ENCODE data around the gene PDE4A.
"Not testable (repeated sequence)": the region's sequence is repeated elsewhere in the genome, so short reads cannot be mapped to it uniquely, and the experiment has no call there.

Gene PDE4A

DNA sequence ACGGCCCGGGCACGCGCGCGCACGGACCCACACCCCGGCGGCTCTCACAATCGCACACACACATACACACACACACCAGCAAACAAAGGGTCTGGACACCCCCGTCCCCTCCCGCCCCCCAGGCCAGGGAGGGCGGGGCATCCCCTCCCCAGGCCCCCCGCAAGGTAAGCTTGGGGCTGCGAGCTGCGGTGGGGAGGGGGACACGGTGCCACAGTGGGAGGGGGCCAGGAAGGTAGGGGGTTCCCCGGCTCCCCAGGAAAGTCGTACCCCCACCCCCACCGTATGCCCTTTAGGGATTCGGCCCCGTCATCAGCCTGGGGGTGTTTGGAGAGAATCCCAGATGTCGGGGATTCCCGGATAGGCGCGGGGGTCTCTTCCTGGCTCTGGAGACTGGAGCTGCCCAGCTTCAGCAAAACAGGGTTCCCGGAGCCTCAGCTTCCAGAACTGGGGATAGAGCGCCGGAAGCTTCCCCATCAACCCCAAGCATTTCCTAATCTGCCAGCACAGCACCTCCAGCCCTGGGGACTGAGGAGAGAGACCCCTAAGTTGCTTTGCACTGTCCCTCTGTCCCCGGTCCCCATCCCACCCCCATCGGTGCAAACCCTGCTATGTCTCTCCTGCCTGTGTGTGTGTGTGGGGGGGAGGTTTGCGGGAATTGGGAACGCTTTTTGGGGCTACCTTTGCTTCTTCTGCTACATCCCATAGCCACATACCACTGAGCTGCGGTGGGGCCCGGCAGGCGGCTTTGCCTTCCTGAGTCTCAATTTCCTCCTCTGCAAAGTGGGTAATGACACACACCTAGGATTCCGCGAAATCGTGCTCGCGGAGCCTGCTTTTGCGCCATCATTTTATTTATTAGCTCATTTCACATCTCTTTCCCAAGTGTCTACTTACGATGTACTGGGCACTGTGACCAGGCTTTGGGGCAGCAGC is 15.2 kb upstream of the PDE4A start:
- H3K9me3 ChIP-seq (ENCODE audit: insufficient read depth, low read depth, low read length), result no peaks in the 10 kb centered on the region
- H3K4me1 ChIP-seq (ENCODE audit: insufficient read depth, low read length), result peaks cover 4% of the 10 kb centered on the region; the same call in 1 of the 2 replicates
- H3K27ac ChIP-seq (ENCODE audit: low read length), result no peak overlapping the region
- H3K9ac ChIP-seq (ENCODE audit: low read depth, low read length), result peak overlapping the region; percentile 56; the same call in 1 of the 2 replicates
- peaks cover 51% of the 10 kb centered on the region for H3K27me3 ChIP-seq (ENCODE audit: insufficient read depth, low read length)
- peaks cover 8% of the 10 kb centered on the region for H3K36me3 ChIP-seq (ENCODE audit: insufficient read depth, low read depth, low read length)
- peak overlapping the region; percentile 97 for H3K4me3 ChIP-seq (ENCODE audit: low read length)

DNA sequence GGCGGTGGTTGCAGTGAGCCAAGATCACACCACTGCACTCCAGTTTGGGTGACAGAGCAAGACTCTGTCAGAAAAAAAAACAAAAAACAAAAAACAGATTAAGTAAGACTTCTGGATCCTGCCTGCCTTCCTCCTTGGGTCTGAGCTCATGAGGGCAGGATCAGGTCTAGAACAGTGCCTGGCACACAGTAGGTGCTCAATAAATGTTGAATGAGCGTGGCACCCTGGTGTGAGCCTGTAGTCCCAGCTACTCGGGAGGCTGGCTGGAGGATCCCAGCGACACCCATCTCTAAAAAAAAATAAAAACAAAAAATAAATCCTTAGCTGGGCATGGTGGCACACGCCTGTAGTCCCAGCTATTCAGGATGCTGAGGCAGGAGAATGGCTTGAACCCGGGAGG is 14.1 kb upstream of the PDE4A start:
- H3K4me3 ChIP-seq (ENCODE audit: low read length), result no peak overlapping the region
- H3K27ac ChIP-seq (ENCODE audit: low read length), result no peak overlapping the region
- peaks cover 51% of the 10 kb centered on the region for H3K27me3 ChIP-seq (ENCODE audit: insufficient read depth, low read length)
- H3K9ac ChIP-seq (ENCODE audit: low read depth, low read length), result no peak overlapping the region
- peaks cover 4% of the 10 kb centered on the region; the same call in 1 of the 2 replicates for H3K4me1 ChIP-seq (ENCODE audit: insufficient read depth, low read length)
- H3K9me3 ChIP-seq (ENCODE audit: insufficient read depth, low read depth, low read length), result no peaks in the 10 kb centered on the region
- H3K36me3 ChIP-seq (ENCODE audit: insufficient read depth, low read depth, low read length), result no peaks in the 10 kb centered on the region

DNA sequence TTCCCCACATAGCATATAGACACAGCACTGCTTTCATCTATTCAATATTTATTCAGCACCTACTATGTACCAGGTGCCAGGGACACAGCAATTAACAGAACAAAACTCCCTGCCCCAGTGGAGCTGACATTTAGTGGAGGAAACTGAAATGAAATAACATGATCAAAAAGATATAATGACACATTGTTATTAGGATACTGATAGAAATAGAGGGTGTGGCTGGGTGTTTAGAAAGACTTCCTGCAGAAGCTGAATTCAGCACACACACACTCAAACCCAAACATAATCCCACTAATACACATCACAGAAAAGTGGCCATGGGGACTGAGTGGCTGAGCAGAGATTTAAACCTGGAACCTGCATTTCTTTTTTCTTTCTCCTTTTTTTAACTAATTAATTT is 13.2 kb upstream of the PDE4A start:
- Histone ChIP-seq H3K27me3 (ENCODE audit: insufficient read depth, low read length) (peaks cover 51% of the 10 kb centered on the region), H3K4me1 (ENCODE audit: insufficient read depth, low read length) (peaks cover 4% of the 10 kb centered on the region; the same call in 1 of the 2 replicates), H3K4me3 (ENCODE audit: low read length) (no peak overlapping the region), H3K9me3 (ENCODE audit: insufficient read depth, low read depth, low read length) (no peaks in the 10 kb centered on the region), H3K36me3 (ENCODE audit: insufficient read depth, low read depth, low read length) (no peaks in the 10 kb centered on the region), H3K27ac (ENCODE audit: low read length) (no peak overlapping the region), H3K9ac (ENCODE audit: low read depth, low read length) (no peak overlapping the region)

DNA sequence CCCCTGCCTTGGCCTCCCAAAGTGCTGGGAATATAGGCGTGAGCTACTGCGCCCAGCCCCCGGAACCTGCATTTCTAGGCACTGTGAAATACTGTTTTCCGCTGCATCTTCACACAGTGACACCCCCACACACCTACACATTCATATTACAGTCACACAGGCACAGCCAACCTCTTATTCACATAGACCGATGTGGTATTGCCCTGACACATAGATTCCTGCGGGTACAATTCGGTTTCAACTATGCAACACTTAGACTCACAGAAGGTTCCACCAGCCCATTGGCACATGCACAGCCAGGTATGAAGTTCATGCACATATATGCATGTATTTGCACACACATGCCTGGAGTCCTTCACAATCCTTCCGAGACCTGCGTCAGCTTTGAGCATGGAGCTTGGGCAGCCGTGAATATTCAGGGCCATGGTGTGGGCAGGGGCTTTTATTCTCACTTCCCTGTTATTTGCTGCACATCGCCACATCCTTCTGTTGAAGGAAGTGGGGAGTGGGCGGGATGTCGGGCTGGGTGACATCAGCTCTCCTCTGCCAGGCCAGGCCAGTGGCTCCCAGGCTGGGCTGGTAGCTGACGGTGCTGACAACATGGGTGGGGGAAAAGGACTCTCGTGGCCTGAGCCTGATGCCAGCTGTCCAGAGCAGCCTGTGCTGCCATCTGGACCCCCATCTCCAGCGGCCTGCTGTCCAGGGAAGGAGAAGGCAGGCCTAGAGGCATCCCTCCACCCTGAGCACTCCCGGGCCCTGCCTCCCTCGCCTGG is 11.6 kb upstream of the PDE4A start:
- Histone ChIP-seq H3K4me3 (ENCODE audit: low read length) (no peak overlapping the region), H3K9ac (ENCODE audit: low read depth, low read length) (no peak overlapping the region), H3K27ac (ENCODE audit: low read length) (no peak overlapping the region), H3K27me3 (ENCODE audit: insufficient read depth, low read length) (peaks cover 57% of the 10 kb centered on the region), H3K9me3 (ENCODE audit: insufficient read depth, low read depth, low read length) (no peaks in the 10 kb centered on the region), H3K36me3 (ENCODE audit: insufficient read depth, low read depth, low read length) (no peaks in the 10 kb centered on the region), H3K4me1 (ENCODE audit: insufficient read depth, low read length) (no peaks in the 10 kb centered on the region)

DNA sequence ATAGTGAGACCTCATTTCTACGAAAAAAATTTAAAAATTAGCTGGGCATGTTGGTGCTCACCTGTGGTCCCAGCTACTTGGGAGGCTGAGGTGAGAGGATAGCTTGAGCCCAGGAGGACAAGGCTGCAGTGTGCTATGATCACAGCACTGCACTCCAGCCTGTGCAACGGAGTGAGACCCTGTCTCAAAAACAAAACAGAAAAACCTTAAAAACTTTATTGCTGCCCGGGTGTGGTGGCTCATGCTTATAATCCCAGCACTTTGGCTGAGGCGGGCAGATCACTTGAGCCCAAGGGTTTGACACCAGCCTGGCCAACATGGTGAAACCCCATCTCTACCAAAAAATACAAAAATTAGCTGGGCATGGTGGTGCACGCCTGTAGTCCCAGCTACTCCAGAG is 9.1 kb upstream of the PDE4A start:
- not testable (repeated sequence) for H3K9me3 ChIP-seq (ENCODE audit: insufficient read depth, low read depth, low read length); H3K27ac ChIP-seq (ENCODE audit: low read length); H3K36me3 ChIP-seq (ENCODE audit: insufficient read depth, low read depth, low read length); H3K4me1 ChIP-seq (ENCODE audit: insufficient read depth, low read length); H3K9ac ChIP-seq (ENCODE audit: low read depth, low read length); H3K4me3 ChIP-seq (ENCODE audit: low read length)
- peaks cover 51% of the 10 kb centered on the region for H3K27me3 ChIP-seq (ENCODE audit: insufficient read depth, low read length)

DNA sequence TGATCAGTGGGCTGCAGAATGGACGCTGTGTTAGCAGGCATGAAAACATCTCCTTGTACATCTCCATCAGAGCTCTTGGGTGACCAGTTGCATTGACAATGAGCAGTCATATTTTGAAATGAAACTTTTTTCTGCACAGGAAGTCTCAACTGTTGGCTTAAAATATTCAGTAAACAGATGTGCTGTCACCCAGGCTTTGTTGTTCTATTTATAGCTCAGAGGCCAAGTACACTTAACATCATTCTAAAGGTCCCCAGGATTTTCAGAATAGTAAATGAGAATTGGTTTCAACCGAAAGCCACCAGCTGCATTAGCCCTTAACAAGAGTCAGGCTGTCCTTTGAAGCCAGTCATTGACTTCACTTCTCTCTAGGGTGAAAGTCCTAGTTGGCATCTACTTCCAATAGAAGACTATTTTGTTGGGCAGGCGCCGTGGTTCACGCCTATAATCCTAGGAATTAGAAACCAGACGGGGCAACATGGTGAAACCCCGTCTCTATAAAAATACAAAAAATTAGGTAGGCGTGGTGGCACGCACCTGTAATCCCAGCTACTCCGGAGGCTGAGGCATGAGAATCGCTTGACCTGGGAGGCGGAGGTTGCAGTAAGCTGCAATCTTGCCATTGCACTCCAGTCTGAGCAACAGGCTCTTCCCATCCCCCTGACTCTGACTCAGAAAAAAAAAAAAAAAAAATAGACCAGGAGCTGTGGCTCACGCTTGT is 7.9 kb upstream of the PDE4A start:
- H3K27me3 ChIP-seq (ENCODE audit: insufficient read depth, low read length), result peaks cover 52% of the 10 kb centered on the region
- H3K27ac ChIP-seq (ENCODE audit: low read length), result no peak overlapping the region
- H3K36me3 ChIP-seq (ENCODE audit: insufficient read depth, low read depth, low read length), result no peaks in the 10 kb centered on the region
- H3K4me1 ChIP-seq (ENCODE audit: insufficient read depth, low read length), result no peaks in the 10 kb centered on the region
- no peaks in the 10 kb centered on the region for H3K9me3 ChIP-seq (ENCODE audit: insufficient read depth, low read depth, low read length)
- H3K4me3 ChIP-seq (ENCODE audit: low read length), result no peak overlapping the region
- H3K9ac ChIP-seq (ENCODE audit: low read depth, low read length), result no peak overlapping the region

DNA sequence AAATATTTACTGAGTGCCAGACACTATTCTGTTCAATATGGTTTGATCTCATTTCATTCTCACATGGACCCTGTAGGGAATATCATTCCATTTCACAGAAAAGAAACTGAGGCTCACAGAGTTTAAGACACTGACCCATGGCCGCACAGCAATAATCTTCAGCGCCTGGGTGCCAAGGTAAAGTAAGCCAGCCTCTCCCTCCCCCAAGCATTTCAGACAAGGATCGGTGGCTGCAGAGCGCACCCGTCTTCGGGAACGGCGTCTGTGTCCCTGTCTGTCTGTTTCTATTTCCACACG is 4.3 kb upstream of the PDE4A start:
- Histone ChIP-seq H3K4me3 (ENCODE audit: low read length) (peak overlapping the region; percentile 68), H3K9me3 (ENCODE audit: insufficient read depth, low read depth, low read length) (no peaks in the 10 kb centered on the region), H3K27me3 (ENCODE audit: insufficient read depth, low read length) (peaks cover 67% of the 10 kb centered on the region), H3K27ac (ENCODE audit: low read length) (no peak overlapping the region), H3K9ac (ENCODE audit: low read depth, low read length) (peak overlapping the region; percentile 59; the same call in 1 of the 2 replicates), H3K36me3 (ENCODE audit: insufficient read depth, low read depth, low read length) (no peaks in the 10 kb centered on the region), H3K4me1 (ENCODE audit: insufficient read depth, low read length) (peaks cover 15% of the 10 kb centered on the region; the same call in 1 of the 2 replicates)

DNA sequence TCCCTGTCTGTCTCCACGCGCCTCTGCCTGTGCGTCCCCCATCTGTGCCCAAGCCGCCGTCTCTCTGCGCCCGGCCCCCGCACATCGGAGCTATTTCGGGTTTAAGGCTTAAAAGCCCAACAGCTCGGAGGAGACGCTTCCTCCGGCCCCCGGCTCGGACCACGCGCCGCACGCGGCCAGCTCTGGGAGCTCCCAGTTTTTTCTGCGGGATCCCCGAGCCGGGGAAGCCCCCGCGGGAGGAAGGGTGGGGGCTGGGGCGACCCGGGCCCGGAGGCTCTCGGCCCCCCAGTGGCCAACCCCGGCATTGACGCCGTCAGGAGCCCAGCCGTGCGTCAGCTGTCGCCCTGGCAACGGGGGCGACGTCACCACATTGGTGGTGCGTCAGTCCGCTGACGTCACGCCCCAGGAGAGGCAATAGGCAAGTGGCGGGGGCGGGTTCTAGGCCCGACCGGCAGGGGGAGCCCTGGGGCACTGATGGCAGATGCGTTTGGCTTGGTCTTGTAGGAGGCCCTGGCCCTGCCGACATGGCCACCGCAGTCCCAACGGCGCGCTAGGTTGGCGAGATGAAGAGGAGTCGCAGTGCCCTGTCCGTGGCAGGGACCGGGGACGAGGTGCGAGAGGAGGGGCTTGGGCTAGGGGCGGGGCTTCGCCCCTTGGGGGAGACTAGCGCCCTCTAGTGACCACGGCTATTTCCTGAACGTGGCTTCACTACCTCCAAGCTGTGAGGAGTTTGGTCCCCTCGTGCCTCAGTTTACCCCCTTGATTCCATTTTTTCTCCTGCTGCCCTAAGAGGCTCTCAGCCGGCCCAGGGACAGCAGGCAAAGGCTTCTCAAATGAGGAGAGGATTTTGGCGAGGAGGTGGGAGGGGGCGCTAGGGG is 3.7 kb upstream of the PDE4A start:
- Histone ChIP-seq H3K9me3 (ENCODE audit: insufficient read depth, low read depth, low read length) (no peaks in the 10 kb centered on the region), H3K4me3 (ENCODE audit: low read length) (peak overlapping the region; percentile 68), H3K36me3 (ENCODE audit: insufficient read depth, low read depth, low read length) (no peaks in the 10 kb centered on the region), H3K27ac (ENCODE audit: low read length) (no peak overlapping the region), H3K9ac (ENCODE audit: low read depth, low read length) (peak overlapping the region; percentile 59; the same call in 1 of the 2 replicates), H3K4me1 (ENCODE audit: insufficient read depth, low read length) (peaks cover 15% of the 10 kb centered on the region; the same call in 1 of the 2 replicates), H3K27me3 (ENCODE audit: insufficient read depth, low read length) (peaks cover 73% of the 10 kb centered on the region)

DNA sequence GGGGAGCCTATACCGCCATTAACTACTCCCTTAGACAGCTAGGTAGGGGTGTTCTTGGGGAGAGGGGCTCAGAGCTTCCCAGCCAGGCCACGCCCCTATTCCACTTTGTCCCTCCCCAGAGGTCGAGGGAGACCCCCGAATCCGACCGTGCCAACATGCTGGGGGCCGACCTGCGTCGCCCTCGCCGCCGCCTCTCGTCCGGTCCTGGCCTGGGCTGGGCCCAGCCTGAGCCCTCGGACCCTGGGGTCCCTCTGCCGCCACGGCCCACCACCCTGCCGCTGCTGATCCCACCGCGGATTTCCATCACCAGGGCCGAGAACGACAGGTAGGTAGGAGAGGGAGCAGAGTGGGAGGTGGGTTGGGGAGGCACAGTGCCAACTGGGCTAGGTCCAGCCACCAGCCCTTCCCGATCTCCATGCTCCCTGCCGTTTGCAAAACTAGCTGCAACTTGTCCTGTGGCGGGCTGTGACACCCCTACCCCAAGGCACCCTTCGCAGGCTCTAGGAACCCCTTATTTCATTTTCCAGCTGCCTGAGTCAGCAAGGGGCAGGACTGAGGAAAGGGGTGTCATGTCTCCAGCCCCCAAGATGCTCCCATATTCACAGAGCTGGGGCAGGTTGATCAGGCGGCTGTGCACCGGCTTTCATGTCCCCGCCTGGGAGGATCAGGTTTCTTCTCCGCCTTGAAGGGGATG is 2.6 kb upstream of the PDE4A start:
- Histone ChIP-seq H3K9ac (ENCODE audit: low read depth, low read length) (no peak overlapping the region), H3K36me3 (ENCODE audit: insufficient read depth, low read depth, low read length) (no peaks in the 10 kb centered on the region), H3K4me3 (ENCODE audit: low read length) (peak overlapping the region; percentile 54; the same call in 1 of the 2 replicates), H3K27ac (ENCODE audit: low read length) (no peak overlapping the region), H3K27me3 (ENCODE audit: insufficient read depth, low read length) (peaks cover 78% of the 10 kb centered on the region), H3K9me3 (ENCODE audit: insufficient read depth, low read depth, low read length) (no peaks in the 10 kb centered on the region), H3K4me1 (ENCODE audit: insufficient read depth, low read length) (peaks cover 15% of the 10 kb centered on the region; the same call in 1 of the 2 replicates)

DNA sequence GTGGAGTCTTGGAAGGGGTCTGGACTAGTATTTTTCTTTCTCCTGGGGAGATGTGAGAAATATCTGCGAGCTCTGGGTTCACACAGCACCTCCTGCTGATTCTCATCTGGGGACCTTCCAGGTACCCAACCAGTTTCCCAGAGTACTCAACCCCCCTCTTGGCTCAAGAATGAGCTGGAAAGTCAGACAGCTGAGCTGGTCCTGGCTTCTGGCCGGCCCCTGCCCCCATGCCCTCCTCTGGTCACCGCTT is 2.2 kb upstream of the PDE4A start:
- Histone ChIP-seq H3K27me3 (ENCODE audit: insufficient read depth, low read length) (peaks cover 82% of the 10 kb centered on the region), H3K9ac (ENCODE audit: low read depth, low read length) (no peak overlapping the region), H3K4me1 (ENCODE audit: insufficient read depth, low read length) (peaks cover 15% of the 10 kb centered on the region; the same call in 1 of the 2 replicates), H3K9me3 (ENCODE audit: insufficient read depth, low read depth, low read length) (no peaks in the 10 kb centered on the region), H3K36me3 (ENCODE audit: insufficient read depth, low read depth, low read length) (no peaks in the 10 kb centered on the region), H3K4me3 (ENCODE audit: low read length) (peak overlapping the region; percentile 54; the same call in 1 of the 2 replicates), H3K27ac (ENCODE audit: low read length) (no peak overlapping the region)

Measured in iPS-20b (cell line).